DND-41 (cell line): ENCODE measurements around the gene EXOC3L4.

Experiments used
- ATAC-seq: fragments of 200-7000 bp; cut with Tn5 transposase; 3 replicates; pipeline ENCODE4 v1.9.1; 2021; ENCODE audit warnings: low read depth; ENCODE audit not compliant: insufficient read depth
- DNase-seq: peaks from one replicate; pipeline ENCODE4 v3.0.0-alpha.2; 2020
- H2AFZ ChIP-seq: 2 replicates; pipeline ENCODE4 v1.6.0; 2012; ENCODE audit warnings: low read depth, low read length
- H3K27ac ChIP-seq: 2 replicates; pipeline ENCODE4 v1.5.1; 2012; ENCODE audit warnings: low read length, inconsistent platforms
- H3K27me3 ChIP-seq: fragments of 200-600 bp; sonication (generic); 2 replicates; pipeline ENCODE4 v1.6.0; 2012; ENCODE audit warnings: low read length, mild to moderate bottlenecking, inconsistent platforms; ENCODE audit not compliant: insufficient read depth, poor library complexity
- H3K36me3 ChIP-seq: 2 replicates; pipeline ENCODE4 v1.5.1; 2012; ENCODE audit warnings: low read length, inconsistent platforms; ENCODE audit not compliant: insufficient read depth
- H3K4me1 ChIP-seq: 2 replicates; pipeline ENCODE4 v1.5.1; 2012; ENCODE audit warnings: mild to moderate bottlenecking, low read length; ENCODE audit not compliant: insufficient read depth
- H3K4me2 ChIP-seq: 2 replicates; pipeline ENCODE4 v1.6.0; 2012; ENCODE audit warnings: mild to moderate bottlenecking, moderate library complexity, low read length, inconsistent platforms; ENCODE audit not compliant: insufficient read depth
- H3K4me3 ChIP-seq, 2 experiments: fragments of 200-600 bp in 1 of 2; shearing (Covaris generic) in 1 of 2; 2 replicates each; pipeline ENCODE4 v1.5.1; 2012 to 2016; ENCODE audit warnings: inconsistent platforms in 2 of 2, low read length in 2 of 2, mild to moderate bottlenecking in 2 of 2, low read depth in 1 of 2, moderate library complexity in 1 of 2
- H3K79me2 ChIP-seq: 2 replicates; pipeline ENCODE4 v1.6.0; 2012; ENCODE audit warnings: low read length, inconsistent platforms; ENCODE audit not compliant: insufficient read depth
- H3K9ac ChIP-seq: 2 replicates; pipeline ENCODE4 v1.6.0; 2012; ENCODE audit warnings: low read depth, mild to moderate bottlenecking, inconsistent platforms, low read length, moderate library complexity
- H3K9me3 ChIP-seq: 2 replicates; pipeline ENCODE4 v1.5.1; 2012; ENCODE audit warnings: low read length, moderate library complexity, mild to moderate bottlenecking, inconsistent platforms; ENCODE audit not compliant: insufficient read depth, severe bottlenecking
- H4K20me1 ChIP-seq: 2 replicates; pipeline ENCODE4 v1.6.0; 2012; ENCODE audit warnings: low read length; ENCODE audit not compliant: insufficient read depth
- EZH2 ChIP-seq: IDR thresholded peaks from 3 replicates; pipeline ENCODE4 v1.6.1; 2012; ENCODE audit warnings: borderline replicate concordance, low read depth, mild to moderate bottlenecking, moderate library complexity, low read length, inconsistent platforms; ENCODE audit not compliant: severe bottlenecking
- TF ChIP-seq, protein P1 (sequence below): IDR thresholded peaks from 2 replicates; pipeline ENCODE4 v1.5.1; 2012; ENCODE audit warnings: borderline replicate concordance, low read length, moderate library complexity, mild to moderate bottlenecking; ENCODE audit not compliant: poor library complexity, severe bottlenecking; ENCODE audit errors: extremely low read depth

Gene EXOC3L4

DNA sequence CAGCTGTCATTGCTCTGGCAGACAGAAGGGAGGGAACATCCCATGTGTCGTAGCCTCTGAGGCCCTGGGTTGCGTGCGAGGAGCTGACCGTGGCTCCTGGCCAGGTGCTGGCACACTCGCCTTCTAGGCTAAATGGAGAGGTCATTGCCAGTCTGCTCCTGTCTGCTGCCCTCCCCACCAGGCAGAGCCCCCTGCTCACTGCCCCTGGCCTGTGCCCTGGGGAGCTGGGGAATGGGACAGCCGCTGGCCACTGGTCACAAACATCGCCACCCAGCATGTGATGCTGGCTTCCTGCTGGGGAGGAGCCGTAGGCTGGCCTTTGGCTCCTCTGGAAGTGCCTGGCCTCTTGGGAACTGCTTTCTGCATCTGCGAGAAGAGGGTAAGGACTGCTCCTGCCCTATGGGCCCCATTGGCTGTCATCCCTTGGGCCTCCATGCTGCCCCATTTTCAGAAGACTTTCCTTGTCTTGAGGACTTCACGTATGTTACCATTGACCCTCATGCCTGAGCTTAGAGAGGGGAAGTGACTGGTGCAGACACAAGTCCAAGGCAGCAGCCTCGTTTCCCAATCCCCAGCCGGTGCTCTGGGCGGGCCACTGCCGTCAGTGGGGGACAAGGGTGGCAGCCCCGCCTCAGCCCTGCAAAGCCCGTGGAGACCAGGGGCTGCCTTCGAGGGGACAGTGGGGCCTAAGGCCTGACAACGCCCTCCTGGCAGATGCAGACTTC, 26.8 kb downstream of the EXOC3L4 start:
- TF ChIP-seq, protein P1, sequence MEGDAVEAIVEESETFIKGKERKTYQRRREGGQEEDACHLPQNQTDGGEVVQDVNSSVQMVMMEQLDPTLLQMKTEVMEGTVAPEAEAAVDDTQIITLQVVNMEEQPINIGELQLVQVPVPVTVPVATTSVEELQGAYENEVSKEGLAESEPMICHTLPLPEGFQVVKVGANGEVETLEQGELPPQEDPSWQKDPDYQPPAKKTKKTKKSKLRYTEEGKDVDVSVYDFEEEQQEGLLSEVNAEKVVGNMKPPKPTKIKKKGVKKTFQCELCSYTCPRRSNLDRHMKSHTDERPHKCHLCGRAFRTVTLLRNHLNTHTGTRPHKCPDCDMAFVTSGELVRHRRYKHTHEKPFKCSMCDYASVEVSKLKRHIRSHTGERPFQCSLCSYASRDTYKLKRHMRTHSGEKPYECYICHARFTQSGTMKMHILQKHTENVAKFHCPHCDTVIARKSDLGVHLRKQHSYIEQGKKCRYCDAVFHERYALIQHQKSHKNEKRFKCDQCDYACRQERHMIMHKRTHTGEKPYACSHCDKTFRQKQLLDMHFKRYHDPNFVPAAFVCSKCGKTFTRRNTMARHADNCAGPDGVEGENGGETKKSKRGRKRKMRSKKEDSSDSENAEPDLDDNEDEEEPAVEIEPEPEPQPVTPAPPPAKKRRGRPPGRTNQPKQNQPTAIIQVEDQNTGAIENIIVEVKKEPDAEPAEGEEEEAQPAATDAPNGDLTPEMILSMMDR: no peak
- TF ChIP-seq EZH2: no peak
- Histone ChIP-seq H4K20me1 (peaks cover 12% of the 10 kb centered on the region; the same call in 1 of the 2 replicates), H2AFZ (no peak overlapping the region), H3K79me2 (no peaks in the 10 kb centered on the region), H3K4me2 (no peak overlapping the region), H3K27me3 (peaks cover 12% of the 10 kb centered on the region), H3K9ac (no peak overlapping the region), H3K36me3 (no peaks in the 10 kb centered on the region), H3K4me3 (no peak overlapping the region), H3K4me1 (no peaks in the 10 kb centered on the region), H3K27ac (no peak overlapping the region), H3K9me3 (no peaks in the 10 kb centered on the region)
- ATAC-seq (no peak), DNase-seq (no peak)

DNA sequence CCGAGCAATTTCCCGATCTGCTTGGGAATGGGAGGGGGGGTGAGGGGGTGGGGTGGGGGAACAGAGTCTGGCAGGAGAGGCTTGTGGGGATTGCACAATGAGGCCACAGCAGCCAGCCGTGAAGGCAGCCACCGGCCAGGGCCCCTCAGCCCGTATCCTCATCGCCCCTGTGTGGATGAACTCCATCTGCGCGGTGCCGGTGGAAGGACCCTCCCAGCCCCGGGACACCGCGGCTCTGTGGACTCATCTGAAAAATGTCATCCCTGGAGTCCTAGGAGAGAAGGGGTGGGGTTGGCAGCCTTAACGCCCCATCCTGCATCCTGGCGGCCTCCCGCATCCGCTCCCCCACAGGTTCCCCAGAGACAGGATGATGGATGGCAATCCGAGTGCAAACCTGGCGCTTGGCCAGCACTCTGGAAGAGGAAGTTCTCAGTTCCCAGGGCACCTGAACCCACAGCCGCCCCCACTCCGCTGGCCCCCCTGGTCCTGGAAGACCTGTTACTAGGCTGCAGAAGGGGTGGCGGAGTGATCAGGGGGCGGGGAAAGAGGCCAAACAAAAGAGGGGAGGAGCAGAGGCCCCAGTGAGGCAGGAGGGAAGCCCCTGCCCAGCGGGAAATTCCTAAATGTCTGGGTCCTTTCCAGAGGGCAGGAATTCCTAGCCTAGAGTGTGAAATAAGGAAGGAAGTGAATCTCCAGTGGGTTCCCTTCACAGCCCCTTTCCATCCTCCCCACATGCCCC, 27.5 kb downstream of the EXOC3L4 start:
- Histone ChIP-seq H3K4me2 (no peak overlapping the region), H3K4me3 (no peak overlapping the region), H2AFZ (no peak overlapping the region), H3K9me3 (no peaks in the 10 kb centered on the region), H3K9ac (no peak overlapping the region), H3K4me1 (no peaks in the 10 kb centered on the region), H3K36me3 (no peaks in the 10 kb centered on the region), H4K20me1 (peaks cover 12% of the 10 kb centered on the region; the same call in 1 of the 2 replicates), H3K79me2 (no peaks in the 10 kb centered on the region), H3K27me3 (peaks cover 12% of the 10 kb centered on the region), H3K27ac (no peak overlapping the region)
- DNase-seq (peak; percentile 29), ATAC-seq (no peak)
- TF ChIP-seq EZH2: no peak
- TF ChIP-seq, protein P1: no peak

DNA sequence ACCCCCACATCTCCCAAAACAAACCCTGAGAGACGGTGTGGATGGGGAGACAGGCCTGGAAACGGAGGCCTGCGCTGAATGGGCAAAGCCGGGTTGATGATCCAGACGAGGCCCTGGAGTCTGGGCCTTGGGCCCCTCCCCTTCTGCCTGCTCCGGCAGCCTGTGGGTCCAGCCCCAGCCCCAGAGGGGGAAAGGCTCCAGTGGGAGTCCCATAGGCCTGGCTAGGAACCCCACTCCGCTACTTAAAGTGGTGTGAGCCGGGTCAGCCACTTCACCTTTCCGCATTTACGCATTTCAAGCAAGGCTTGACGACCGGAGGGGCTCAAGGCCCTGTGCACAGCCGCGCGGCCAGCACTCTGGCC, 28.0 kb downstream of the EXOC3L4 start:
- no peak overlapping the region for H3K4me3 ChIP-seq
- no peaks in the 10 kb centered on the region for H3K9me3 ChIP-seq
- H3K9ac ChIP-seq: no peak overlapping the region
- H3K27me3 ChIP-seq: peaks cover 12% of the 10 kb centered on the region
- H3K36me3 ChIP-seq: no peaks in the 10 kb centered on the region
- H2AFZ ChIP-seq: no peak overlapping the region
- TF ChIP-seq EZH2: no peak
- no peak for ATAC-seq
- no peak overlapping the region for H3K4me2 ChIP-seq
- no peaks in the 10 kb centered on the region for H3K4me1 ChIP-seq
- no peak for DNase-seq
- H3K79me2 ChIP-seq: no peaks in the 10 kb centered on the region
- H4K20me1 ChIP-seq: peaks cover 12% of the 10 kb centered on the region; the same call in 1 of the 2 replicates
- H3K27ac ChIP-seq: no peak overlapping the region

DNA sequence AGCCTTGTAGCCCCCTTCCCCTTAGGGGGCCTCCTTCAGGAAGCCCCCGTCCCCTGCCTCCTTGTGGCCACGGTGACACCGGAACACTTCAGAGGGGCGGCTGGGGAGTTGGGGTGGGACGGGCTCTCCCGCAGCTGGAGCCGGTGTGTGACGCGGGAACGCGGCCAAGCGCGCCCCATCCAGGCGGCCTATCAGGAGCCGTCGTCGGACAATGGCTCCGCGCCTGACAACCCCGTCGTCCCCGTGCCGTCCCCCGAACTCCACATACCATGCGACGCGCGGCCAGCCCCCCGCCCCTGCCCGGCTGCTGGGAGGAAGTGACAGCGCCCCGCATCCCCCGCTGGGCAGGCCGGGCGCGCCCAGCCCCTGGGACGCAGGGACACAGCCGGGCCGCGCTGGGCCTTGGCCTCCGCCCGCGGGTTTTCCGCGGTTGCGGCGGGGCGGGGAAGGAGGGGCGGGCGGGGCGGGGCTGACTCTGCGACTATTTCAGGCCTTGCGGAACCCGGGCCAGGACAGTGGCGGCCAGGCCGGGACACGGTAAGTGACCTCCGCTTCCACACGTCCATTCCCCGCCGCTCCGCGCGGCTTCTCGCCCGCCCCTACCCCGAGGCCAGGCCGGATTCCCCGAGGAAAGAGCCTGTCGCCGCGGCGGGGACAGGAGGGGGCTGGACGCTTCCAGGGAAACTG, 28.6 kb downstream of the EXOC3L4 start, which contains the start of gene TNFAIP2:
TNFAIP2 (plus strand) TSS at position 515 of the 687 bp plus-strand sequence. CDS start 2,997 bp downstream, outside the sequence.
- Histone ChIP-seq H3K9ac (no peak within 1 kb of the TSS), H3K4me3 (no peak within 1 kb of the TSS)
- no peak for DNase-seq

More for the DNA sequence above, 28.6 kb downstream of the EXOC3L4 start, which contains the start of gene TNFAIP2:
- peaks cover 12% of the 10 kb centered on the region for H3K27me3 ChIP-seq
- no peaks in the 10 kb centered on the region for H3K9me3 ChIP-seq
- no peaks in the 10 kb centered on the region for H3K79me2 ChIP-seq
- no peak within 1 kb of the TSS for H3K4me2 ChIP-seq
- H3K36me3 ChIP-seq: no peaks in the 10 kb centered on the region
- H2AFZ ChIP-seq: no peak within 1 kb of the TSS
- TF ChIP-seq EZH2: no peak
- TF ChIP-seq, protein P1: no peak
- H3K4me1 ChIP-seq: no peaks in the 10 kb centered on the region
- peaks cover 12% of the 10 kb centered on the region; the same call in 1 of the 2 replicates for H4K20me1 ChIP-seq
- ATAC-seq: no peak
- no peak within 1 kb of the TSS for H3K27ac ChIP-seq
